Measurements from ENCODE around the gene C21orf58. TPM values are rescaled to one million over a fixed set of nuclear protein-coding genes. Genes with fewer than 3 reads are reported as not detected.
"Not testable (repeated sequence)": the region's sequence is repeated elsewhere in the genome, so short reads cannot be mapped to it uniquely, and the experiment has no call there.

Gene C21orf58
- 6.8 TPM for polyA plus RNA-seq (2013, experiment 1 of 2; ENCODE audit: insufficient read length)
- polyA plus RNA-seq (2013, experiment 2 of 2; ENCODE audit: insufficient read length): 8.4 TPM

- DNase-seq: peak; percentile 98
These were observed at the start of gene C21orf58, which contains the start of gene PCNT for GRCh38 chr21:46323710-46324389. TSS of gene C21orf58 (minus strand) at chr21:46323870. CDS start at chr21:46322738, 1,132 bp downstream. TSS of gene PCNT (plus strand) at chr21:46324156. CDS start at chr21:46324229, 73 bp downstream.

GRCh38 chr21:46372947-46373346 lies 49.3 kb upstream of the C21orf58 start:
- DNase-seq: not testable (repeated sequence)

GRCh38 chr21:46372014-46372485 lies 48.4 kb upstream of the C21orf58 start:
- no peak for DNase-seq

- no peak for DNase-seq
These were observed 47.7 kb upstream of the C21orf58 start for GRCh38 chr21:46371204-46372013.

DNA sequence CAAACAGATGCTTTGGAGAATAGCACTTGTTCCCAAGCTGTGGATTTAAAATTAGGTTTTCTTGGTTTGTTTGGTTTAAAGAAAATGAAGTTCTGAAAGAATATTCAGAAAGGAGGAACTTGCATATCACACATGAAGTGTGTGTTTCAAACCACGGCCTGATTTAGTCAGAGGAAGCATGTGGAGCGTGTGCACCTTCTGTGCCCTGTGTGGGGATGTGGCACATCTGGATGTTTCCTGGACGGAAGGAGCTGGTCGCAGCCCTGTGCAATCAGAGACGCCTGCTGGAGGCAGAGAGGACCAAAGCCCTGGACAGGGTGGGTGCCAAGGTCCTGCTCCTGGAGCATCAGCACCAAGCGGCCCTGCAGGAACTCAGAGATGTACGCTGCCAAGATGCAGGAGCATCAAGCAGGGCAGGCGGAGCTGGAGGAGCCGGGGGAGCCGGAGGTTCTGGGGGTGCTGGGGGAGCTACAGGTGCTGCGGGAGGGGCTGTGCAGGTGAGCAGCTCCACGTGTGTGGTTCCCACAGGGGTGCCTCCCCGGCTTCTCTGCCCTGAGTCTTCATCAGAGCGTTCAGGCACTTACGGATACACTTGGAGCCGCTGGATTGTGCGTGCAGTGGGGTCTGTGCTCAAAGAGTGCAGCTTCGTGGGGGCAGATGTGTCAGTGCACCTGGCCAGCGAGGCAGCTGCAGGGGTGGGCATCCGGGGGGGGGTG lies 46.0 kb upstream of the C21orf58 start:
- DNase-seq: no peak

- no peak for DNase-seq
These were observed 45.0 kb upstream of the C21orf58 start for GRCh38 chr21:46368533-46369285.

DNA sequence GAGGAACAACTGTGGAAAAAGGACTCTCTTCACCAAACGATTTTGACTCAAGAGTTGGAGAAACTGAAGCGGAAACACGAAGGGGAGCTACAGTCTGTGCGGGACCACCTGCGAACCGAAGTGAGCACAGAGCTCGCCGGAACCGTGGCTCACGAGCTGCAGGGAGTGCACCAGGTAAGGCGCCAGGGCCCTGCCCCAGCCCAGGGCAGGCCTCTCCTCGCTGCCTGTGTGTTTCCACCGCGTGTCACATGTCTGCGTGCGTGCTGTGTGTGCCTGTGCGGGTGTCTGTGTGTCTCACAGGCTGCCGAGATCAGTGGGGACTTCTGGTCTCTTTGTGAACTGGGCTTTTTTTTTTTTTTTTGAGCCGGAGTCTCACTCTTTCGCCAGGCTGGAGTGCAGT lies 43.3 kb upstream of the C21orf58 start:
- no peak for DNase-seq

DNA sequence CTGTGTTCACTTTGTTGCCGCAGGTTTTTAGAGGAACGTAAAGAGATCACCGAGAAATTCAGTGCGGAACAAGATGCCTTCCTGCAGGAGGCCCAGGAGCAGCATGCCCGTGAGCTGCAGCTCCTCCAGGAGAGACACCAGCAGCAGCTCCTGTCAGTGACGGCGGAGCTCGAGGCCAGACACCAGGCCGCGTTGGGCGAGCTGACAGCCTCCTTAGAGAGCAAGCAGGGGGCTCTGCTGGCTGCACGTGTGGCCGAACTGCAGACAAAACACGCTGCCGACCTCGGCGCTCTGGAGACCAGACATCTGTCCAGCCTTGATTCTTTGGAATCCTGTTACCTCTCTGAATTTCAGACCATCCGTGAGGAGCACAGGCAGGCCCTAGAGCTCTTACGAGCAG lies 42.9 kb upstream of the C21orf58 start:
- DNase-seq: no peak

GRCh38 chr21:46366091-46366490 lies 42.4 kb upstream of the C21orf58 start:
- no peak for DNase-seq

DNA sequence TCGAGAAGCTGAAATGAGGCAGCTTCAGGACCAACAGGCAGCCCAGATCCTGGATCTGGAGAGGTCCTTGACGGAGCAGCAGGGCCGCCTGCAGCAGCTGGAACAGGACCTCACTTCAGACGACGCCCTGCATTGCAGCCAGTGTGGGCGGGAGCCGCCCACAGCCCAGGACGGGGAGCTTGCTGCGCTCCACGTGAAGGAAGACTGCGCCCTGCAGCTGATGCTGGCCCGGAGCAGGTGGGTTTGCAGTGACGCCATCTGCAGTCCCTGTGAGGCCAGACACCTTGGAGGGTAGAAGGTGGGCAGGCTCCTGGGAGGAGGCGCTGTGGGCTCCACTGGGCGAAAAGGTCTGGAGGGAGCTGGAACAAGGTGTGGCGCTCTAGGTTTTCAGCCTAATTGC lies 40.0 kb upstream of the C21orf58 start:
- no peak for DNase-seq

DNA sequence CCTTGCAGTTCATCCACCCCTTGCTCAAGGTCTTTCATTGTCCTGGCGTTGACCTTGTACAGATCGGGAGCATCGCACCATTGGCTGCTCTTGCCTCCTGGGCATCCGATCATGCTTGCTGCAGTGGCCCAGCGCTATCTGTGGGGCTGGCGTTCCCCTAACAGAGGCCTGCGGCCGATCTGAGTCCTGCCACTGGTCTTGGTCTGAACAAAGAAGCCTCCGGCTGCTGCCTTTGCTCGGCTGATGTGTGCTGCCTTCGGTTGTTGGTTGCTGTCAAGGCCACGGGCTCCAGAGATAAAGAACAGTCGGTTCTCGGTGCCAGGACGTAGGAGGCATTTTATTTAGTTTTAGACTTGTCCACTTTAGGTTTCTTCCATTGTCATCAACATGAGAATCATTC lies 39.3 kb upstream of the C21orf58 start:
- no peak for DNase-seq

- no peak for DNase-seq
These were observed 38.3 kb upstream of the C21orf58 start for GRCh38 chr21:46361935-46362334.

- no peak for DNase-seq
These were observed 37.5 kb upstream of the C21orf58 start for GRCh38 chr21:46361176-46361575.

GRCh38 chr21:46357684-46358425 lies 34.2 kb upstream of the C21orf58 start:
- no peak for DNase-seq

- DNase-seq: no peak
These were observed 33.6 kb upstream of the C21orf58 start for GRCh38 chr21:46357335-46357604.

- no peak for DNase-seq
These were observed 33.0 kb upstream of the C21orf58 start for GRCh38 chr21:46356494-46357334.

DNA sequence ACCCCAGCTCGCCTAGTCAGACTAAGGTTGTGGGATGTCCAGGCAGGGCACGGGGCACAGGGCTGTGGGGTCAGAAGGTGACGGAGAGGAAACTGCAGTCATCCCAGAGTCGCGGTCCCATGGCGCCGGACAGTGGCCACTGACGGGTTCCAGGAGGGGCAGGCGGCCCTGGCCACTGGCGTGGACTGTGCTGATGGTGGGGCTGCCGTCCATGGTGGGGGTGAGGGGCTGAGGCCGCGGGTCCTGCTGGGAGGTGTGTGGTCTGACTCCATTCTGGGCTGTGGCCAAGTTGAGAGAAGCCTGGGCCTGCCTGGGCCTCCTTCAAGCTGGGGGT lies 32.3 kb upstream of the C21orf58 start:
- DNase-seq: no peak

DNA sequence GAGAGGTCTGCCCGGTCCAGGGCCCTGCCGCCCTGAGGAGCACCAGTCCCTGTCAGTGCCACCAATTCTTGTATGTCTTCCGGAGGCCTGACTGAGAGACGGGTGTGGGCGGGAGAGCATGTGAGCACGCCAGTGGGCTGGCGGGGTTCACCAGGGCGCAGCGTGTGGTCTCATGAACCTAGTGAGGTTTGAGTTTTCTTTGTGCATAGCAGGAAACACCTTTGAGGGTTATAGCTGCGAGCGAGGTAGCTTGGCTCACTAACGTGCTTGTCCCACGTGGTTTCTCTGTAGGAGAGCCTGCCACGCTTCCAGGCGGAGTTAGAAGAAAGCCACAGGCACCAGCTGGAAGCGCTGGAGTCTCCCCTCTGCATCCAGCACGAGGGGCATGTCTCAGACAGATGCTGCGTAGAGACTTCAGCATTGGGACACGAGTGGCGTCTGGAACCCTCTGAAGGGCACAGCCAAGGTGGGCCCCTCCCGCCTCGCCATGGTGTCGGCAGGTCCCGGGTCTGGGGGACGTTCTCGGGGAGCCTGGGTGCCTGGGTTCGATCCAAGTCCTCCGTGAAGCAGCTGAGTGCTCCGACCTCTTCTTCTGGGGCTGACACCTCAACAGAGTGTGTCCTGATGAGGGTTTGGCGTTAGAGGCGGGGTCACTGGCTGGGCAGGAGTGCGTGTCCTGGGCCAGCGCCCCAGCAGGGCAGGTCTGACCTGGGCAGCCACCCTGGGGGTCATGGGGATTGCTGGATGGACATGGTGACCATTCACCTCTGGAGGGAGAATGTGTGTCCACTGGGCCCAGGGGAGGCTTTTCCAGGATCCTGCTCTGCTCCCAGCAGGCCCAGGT lies 31.7 kb upstream of the C21orf58 start:
- DNase-seq: no peak

DNA sequence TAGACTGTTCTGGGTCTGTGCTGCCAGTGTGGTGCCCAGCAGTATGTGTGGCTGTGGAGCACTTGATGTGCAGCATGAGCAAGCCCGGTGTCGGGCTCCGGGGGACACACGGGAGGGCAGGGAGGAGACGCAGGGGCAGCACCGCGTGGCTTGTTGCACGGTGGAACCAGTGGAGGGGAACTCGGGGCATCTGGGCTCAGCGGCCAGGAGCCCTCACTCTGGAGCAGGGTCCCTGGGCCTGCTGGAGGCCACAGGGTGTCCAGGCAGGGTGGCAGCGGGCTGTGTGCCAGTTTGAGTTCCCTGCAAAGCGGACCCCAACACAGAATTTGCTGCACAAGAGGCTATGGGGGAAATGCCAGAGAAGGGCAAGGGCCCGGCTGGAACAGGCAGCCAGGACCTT lies 30.8 kb upstream of the C21orf58 start:
- DNase-seq: no peak

DNA sequence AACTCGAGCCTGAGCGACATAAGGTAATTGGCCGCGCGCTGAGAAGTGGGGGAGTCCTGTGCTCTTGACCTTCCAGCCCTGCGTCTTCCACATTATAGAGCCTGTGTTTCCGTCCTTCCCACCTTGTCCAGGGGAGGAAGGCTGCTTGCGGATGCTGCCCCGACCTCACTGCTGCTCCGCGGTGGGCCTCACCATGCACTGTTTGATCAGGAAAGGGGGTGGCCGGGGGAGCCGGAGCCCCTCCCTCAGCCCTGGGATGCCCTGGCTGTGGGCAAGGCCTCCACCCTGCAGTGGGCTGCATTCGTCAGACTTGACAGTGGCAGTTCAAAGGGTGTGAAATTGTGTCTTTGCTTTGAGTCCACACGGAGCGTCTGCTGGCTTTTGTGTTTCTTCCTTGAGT lies 30.4 kb upstream of the C21orf58 start:
- DNase-seq: no peak

All from fibroblast of skin of abdomen (primary cell).